Urothelium cell line (cell line): ENCODE measurements around the gene SNU13.
A peak's percentile ranks its signal among the peaks of the same experiment; 100 is the strongest.
"Not testable (repeated sequence)": the region's sequence is repeated elsewhere in the genome, so short reads cannot be mapped to it uniquely, and the experiment has no call there.

ENCODE experiments used
- DNase-seq: peaks from one replicate; pipeline ENCODE4 v3.0.0; 2011; ENCODE audit warnings: low spot score, mixed read lengths
- FAIRE-seq: peaks from 2 replicates; lab custom pipeline; 2011; peaks lifted over from hg19 to GRCh38; lab: Jason Lieb, UNC

SNU13 gene

DNA sequence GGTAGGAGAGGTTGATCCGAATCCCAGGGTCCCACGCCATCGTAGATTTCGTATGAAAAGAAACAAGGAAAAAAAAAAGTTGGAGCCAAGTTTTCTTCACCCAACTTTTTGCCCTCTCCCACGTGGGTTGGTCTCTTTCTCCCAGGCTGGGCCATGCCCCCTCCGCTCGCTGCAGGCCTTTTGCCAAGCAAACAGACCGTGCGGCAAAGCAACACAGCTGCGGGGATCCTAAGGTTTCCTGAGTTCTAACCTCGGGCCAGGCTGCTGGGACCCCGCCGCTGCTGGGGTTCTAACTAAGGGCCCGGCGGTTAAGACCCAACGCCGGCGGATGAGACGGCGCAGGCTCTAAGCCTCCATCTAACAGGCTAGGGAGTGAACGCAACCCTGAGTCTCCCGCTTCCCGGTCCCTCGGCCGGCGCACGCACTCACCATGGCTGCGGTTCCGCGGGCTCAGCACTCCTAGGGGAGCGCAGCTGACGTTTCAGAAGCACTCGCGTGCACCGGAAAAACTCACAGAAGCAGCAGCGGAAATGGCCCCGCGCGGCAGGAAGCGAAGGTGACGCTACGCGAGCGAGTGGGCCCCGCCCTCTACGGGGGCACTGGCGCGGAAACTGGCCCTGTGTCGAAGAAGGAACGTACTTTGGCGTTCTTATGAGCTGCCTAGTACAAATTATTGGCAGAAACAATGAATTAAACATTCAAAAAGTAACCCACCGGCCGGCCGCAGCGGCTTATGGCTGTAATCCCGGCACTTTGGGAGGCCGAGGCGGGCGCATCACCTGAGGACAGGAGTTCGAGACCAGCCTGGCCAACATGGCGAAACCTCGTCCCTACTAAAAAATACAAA lies at the start of gene SNU13:
Gene SNU13 (minus strand): TSS at position 503 of the 847 bp plus-strand sequence. CDS start 71 bp downstream, at position 432.
- DNase-seq (peak; percentile 94), FAIRE-seq (peak; percentile 97)

DNA sequence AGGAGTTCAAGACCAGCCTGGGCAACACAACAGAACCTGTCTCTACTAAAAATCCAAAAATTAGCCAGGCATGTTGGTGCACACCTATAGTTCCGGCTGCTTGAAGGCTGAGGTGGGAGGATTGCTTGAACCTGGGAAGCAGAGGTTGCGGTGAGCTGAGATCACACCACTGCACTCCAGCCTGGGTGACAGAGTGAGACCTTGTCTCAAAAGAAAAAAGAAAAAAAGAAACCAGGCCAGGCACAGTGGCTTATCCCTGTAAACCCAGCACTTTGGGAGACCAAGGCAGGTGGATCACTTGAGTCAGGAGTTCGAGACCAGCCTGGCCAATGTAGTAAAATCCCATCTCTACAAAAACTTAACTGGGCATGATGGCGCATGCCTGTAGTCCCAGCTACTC lies 44.6 kb upstream of the SNU13 start:
- not testable (repeated sequence) for FAIRE-seq, DNase-seq

DNA sequence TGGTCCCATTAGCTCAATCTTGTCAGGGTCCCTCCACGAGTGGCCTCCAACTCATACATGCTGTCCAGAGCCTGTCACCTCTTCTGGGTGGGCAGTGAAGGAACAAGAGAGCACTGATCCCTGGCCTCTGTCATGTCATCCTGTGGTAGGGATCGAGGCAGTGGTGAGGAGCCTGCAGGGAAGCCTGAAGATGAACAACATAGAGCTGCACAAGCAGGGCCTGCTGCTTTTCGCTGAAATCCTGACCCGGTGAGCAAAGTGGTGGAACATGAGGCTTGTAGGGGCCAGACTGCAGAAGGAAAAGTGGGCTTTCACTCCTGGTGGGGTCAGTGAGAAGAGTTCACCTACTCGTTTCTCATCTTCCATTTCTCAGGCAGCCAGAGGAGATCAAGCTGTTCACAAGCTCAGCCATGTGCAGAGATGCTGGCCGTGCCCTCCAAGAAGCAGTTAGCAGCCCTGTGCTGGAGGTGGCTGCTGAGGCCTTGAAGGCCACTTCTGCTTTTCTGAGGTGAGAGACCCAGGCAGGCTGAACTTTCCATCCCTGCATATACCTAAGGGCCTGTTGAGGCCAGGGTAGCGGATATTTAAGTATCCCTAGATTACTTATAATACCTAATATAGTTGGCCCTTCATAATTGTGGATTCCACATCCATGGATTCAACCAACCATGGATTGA lies 43.6 kb upstream of the SNU13 start:
- no peak for FAIRE-seq

DNA sequence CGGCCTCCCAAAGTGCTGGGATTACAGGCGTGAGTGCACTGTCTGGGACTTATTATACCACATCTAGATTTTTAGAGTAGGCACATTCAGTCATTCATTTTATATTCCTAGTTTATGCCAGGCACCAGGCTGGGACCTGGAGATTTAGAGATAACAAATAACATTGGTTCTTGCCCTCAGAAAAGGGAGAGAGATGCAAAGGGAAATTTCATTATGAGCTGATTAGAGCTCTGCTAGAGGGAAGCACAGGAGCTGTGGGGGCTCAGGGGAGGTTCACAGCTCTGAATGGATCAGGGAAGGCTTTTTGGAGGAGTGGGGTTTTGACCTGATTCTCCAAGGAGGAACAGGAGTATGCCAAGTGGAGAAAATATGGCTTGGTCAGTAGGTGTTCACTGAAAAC lies 42.9 kb upstream of the SNU13 start:
- no peak for FAIRE-seq

More for the DNA sequence above, 43.6 kb upstream of the SNU13 start:
- DNase-seq = no peak

DNA sequence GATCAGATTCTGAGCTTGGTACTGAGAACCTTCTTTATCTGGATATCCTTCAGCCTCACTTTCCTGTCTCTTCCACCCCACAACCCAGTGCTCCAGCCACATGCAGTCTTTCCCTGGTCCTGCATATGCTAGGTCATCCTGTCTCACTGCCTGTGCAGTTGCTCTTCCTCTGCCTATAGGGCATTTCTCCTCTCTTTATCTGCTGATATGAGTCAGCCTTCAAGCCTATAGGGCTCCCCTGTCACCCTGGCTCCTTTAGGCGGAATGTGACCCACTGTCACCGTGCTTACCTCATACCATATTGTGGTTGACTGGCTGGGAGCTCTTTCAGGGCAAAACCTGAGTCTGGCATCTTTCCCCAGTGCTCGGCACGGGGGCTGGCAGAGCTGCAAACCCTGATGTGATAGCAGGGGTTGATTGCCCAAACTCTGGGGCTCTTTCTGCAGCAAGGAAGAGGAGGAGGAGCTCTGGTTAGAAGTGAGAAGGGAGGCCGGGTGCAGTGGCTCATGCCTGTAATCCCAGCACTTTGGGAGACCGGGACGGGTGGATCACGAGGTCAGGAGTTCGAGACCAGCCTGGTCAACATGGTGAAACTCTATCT lies 36.9 kb upstream of the SNU13 start:
- peak; percentile 23 for DNase-seq
- peak; percentile 9 for FAIRE-seq

More for the DNA sequence above, 42.9 kb upstream of the SNU13 start:
- DNase-seq = no peak

DNA sequence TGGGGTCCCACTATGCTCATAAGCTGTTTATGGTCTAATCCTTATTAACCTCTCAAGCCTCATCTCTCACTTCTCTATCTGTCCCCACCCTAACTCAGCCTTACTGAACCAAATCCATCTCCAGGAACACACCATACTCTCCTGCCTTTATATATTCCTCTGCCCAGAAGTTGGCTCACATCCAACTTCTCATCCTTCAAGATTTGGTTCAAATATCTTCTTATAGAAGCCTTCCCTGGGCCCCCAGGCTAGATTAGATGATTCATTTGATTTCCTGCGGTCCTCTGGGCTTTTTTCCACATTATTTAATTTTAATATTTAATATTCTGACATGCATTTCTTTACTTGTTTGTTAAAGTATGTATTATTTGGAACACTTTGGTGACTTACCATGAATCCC lies 33.8 kb upstream of the SNU13 start:
- DNase-seq (no peak), FAIRE-seq (no peak)

DNA sequence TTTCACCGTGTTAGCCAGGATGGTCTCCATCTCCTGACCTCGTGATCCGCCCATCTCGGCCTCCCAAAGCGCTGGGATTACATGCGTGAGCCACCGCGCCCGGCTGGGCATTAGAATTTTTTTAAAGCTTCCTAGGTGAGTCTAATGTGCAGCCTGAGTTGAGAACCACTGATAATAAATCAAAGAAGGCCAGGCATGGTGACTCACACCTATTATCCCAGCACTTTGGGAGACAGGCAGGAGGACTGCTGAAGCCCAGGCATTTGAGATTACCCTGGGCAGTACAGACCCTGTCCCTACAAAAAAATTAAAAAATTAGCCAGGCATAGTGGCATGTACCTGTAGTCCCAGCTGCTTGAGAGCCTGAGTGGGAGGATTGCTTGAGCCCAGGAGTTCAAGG lies 24.3 kb upstream of the SNU13 start:
- DNase-seq (peak; percentile 34), FAIRE-seq (no peak)

DNA sequence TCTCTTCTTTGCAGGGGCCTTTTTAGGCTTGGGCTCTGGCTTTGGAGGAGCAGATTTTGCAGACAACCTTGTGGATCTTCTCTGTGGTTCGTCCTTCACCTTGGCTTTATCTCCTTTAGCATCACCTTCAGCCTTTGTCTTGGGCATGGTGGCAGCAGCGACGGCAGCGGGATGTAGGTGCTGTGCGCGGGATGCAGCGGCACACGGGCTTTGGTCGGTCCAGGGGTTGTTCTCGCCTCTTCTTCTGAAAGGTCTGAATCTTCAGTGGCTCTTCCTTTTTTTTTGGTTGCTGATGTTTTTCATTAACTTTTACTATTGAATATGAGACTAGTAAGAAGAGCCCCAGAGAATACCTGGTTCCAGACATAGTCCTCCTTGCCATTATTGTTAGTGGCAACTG lies 20.7 kb upstream of the SNU13 start:
- FAIRE-seq (no peak), DNase-seq (no peak)

DNA sequence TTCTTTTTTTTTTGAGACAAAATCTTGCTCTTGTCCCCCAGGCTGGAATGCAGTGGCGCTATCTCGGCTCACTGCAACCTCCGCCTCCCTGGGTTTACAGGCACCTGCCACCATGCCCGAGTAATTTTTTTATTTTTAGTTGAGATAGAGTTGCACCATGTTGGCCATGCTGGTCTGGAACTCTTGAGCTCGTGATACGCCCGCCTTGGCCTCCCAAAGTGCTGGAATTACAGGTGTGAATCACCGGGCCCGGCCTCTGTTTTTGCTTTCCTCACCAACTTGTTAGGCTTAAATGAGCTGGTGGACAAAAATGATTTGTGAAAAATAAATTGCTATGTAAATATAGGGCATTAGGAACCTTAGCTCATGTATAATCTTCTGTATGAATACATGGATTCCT lies 14.1 kb upstream of the SNU13 start:
- FAIRE-seq (no peak), DNase-seq (no peak)

DNA sequence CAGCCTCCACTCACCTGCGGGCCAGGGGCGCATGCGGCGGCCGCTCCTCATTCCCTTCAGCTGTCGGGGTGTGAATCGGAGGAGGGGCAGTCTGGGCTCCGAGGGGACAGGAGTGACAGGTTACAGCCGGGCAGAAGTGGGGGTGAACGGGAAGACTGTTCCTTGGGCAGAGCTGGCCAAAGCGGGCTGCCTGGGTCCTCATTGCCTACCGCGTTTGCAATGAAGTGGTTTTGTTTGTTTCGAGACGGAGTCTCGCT lies 11.4 kb upstream of the SNU13 start:
- DNase-seq = no peak
- no peak for FAIRE-seq

DNA sequence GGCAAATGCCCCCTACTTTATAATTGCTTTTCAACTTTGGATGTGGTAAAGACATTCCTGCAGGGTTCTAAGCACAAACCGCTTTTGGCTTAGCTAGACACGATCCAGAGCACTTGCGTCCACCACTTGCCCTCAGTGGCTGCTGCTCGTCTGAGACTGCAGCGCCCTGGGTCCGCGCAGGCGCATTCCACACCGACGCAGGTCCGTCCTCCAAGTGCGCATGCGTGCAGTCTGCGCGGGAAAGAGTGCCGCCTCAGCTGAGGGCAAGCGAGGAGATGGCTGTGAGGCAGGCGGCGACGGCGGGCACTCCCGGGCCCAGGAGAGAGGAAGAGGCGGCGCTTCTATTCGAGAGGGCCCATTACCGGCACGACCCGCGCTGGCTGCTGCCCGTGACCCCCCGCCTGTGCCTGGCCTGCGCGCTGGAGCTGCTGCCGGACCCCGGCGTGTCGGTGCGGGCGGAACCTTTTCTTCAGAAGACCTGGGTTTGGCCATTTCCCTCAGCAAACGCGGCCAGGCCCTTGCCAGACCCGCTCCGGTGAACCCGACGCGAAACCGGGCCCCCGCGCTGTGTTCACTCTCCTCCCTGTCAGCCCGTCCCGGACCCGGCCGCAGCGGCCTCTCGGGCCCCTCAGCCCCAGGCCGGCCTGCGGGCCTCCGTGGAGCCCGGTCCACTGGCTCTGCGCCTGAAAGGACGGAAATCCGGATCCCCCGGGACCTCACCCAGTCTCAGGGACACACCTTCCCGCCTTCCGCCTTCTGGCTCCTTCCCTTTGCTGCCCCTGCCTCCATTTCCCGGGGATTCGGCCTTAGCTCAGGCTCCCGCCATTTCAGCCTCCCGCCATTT lies 10.8 kb upstream of the SNU13 start, which contains the start of gene MEI1:
Gene MEI1 (plus strand): TSS at position 240 of the 844 bp plus-strand sequence. CDS start 36 bp downstream, at position 276.
- DNase-seq (no peak), FAIRE-seq (no peak)

DNA sequence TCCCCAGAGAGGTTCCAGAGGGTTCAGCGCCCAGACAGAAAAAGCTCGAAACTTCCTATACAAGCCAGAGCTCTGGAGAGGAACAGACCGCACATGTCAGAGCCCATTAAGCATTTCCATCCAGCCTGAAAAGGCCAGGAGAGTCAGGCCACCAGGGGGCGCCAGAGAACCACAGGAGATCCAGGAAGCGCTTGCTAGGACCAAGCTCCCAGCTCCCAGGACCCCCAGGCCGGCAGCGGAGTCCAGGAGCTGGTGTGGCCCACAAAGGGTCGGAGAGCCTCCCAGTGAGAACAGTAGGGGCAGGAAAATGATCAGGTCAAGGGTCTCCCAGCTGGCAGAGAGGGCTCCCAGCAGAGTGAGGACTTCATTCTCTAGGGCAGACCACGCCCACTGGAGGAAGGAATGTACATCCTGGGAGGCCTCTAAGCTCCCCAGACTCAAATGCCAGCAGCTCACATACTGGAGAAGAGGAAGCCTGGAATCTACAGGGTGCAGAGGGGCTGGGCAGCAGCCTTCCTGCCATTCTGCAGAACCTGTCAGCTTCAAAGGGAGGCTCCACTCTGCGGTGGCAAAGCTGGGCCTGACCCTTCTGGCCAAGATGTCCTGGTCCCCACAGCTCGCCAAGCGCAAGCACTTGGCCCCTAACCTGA lies 8.6 kb upstream of the SNU13 start:
- peak; percentile 90 for DNase-seq
- FAIRE-seq = no peak

DNA sequence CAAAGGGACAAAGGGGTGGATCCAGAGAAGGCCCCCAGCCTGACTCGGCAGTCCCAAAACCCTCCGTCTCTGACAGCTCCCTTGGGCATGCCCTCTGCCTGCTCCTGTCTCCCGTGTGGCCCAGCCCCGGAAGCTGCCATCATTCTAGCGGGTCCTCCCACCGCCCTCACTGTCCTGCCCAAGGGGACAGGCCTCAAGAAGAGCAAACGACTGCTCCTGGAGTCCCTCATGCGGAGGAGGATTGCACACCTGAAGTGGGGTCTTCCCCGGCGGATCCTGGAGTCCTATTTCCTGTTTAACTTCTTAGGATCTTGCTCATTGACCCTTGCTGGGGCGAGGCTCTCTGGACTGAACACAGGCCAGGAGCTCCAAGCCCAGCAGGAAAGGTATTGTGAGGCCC lies 8.0 kb upstream of the SNU13 start:
- FAIRE-seq (no peak), DNase-seq (no peak)

DNA sequence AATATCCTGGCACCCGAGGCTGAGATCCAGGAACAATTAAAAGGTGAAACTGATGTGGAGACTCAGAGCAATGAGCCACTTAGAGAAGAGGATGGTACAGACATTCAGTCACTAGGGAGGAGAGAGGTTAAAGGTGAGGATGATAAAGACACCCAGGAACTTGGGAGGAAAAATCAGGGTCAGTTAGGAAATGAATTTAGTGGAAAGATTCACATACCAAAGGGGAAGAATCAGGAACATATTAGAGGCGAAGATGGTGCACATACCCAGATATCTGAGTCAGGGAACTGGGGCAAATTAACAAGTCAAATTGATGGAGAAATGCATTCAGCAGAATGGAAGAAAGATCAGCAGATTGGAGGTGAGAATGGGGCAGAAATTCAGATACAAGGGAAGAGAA lies 6.5 kb upstream of the SNU13 start:
- no peak for FAIRE-seq
- no peak for DNase-seq

DNA sequence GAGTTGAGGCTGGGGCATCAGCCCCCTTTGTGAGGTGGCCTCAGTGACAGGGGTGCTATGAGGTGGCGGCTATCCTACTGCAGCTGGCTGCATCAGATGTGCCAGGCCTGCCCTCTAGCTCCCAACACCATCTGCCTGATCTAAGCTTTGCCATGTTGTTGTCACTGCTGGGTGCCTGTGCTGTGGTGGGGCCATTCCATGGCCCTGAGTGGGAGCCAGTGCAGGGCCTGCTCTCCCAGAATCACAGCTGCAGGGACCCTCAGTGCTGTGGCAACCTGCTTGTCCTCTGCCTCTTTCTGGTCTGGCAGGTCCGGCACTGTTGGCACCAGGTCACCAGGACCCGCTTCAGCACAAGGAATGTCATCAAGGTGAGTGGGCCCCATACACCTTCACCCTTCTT lies 1.8 kb upstream of the SNU13 start:
- no peak for FAIRE-seq
- no peak for DNase-seq

DNA sequence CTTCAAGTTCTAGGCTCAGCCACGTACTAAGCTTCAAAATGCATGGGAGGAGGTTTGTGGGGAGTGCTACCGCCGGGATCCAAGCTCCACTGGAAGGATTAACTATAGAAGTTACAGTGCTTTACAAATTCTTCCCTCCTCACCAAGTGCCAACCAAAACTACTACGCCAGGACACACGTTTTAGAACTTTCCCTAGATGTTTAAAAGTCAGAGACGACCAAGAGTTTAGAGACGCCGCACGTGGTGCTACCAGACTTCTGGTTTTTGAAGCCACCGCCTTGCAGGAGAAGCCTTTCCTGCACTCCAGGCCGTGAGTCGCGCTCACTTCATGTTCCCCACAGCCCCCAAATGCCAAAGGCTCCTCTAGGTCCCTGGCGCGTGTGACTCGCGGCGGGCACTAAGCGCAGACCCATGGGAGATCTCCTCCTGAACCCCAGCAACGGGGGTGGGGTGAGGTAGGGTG lies 734 bp downstream of the SNU13 start:
- FAIRE-seq (no peak), DNase-seq (no peak)

DNA sequence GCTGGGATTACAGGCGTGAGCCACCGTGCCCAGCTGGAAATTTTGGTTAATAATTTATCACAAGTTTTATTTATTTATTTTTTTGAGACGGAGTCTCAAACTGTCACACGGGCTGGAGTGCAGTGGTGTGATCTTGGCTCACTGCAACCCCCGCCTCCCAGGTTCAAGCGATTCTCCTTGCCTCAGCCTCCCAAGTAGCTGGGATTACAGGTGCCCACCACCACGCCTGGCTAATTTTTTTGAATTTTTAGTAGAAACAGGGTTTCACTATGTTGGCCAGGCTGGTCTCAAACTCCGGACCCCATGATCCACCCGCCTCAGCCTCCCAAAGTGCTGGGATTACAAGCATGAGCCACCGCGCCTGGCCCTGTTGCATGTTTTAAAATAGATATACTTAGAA lies 1.8 kb downstream of the SNU13 start:
- not testable (repeated sequence) for DNase-seq, FAIRE-seq

DNA sequence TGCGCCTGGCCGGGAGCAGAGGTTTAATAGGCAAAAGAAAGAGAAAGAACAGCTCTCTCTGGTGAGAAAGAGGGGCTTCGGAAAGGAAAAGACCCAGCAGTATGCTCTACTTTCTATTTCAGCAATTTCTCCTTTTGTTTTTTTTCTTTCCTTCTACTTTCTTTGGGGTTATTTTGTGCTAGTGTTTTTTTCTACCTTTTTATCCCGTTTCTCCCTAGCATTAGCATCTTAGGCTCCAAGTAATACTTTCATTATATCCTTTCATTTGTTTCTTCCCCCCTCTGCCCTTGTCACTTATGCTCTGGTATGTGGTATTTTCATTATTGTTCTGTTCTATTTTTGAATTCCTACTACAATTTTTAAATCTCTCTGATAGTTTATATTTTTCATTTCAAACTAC lies 4.5 kb downstream of the SNU13 start:
- DNase-seq = no peak
- FAIRE-seq = no peak

DNA sequence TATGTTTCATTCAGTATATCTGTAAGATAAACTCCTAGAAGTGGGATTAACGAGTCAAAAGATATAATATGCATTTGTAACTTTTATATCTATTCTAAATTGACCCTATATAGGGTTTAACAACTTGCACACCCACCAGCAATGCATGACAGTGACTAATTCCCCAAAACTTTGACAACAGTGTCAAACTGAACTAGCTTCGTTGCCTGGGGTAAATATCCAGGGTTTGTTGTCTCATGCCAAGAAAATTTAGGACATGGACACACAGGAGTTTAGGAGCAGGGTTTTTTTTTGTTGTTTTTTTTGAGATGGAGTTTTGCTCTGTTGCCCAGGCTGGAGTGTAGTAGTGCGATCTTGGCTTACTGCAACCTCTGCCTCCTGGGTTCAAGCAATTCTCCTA lies 5.1 kb downstream of the SNU13 start:
- FAIRE-seq = no peak
- no peak for DNase-seq

DNA sequence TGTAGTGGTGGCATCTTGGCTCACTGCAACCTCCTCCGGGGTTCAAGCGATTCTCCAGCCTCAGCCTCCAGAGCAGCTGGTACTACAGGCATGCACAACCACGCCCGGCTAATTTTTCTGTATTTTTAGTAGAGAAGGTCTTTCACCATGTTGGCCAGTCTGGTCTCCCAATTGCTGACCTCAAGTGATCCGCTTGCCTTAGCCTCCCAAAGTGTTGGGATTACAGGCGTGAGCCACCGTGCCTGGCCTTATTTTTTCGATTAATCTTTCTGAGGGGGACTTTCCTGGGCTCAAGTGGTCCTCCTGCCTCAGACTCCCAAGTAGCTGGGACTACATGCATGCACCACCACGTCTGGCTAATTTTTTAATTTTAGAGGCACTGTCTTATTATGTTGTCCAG lies 5.6 kb downstream of the SNU13 start:
- FAIRE-seq (no peak), DNase-seq (no peak)
